CD4-positive, alpha-beta T cell treated with Interleukin-10 for 1 hour (primary cell): ENCODE data around the gene BEND3.
A peak's percentile ranks its signal among the peaks of the same experiment; 100 is the strongest.
"Not testable (repeated sequence)": the region's sequence is repeated elsewhere in the genome, so short reads cannot be mapped to it uniquely, and the experiment has no call there.

Source experiments
- DNase-seq: peaks from one replicate; pipeline ENCODE4 v3.0.0-alpha.2; 2020

BEND3 gene

GRCh38 chr6:107120404-107120803 is 5.1 kb upstream of the BEND3 start:
- no peak for DNase-seq

GRCh38 chr6:107118976-107119375 is 3.7 kb upstream of the BEND3 start:
- no peak for DNase-seq

GRCh38 chr6:107118540-107118939 is 3.2 kb upstream of the BEND3 start:
- DNase-seq, result not testable (repeated sequence)

- DNase-seq, result no peak
Measured at GRCh38 chr6:107116931-107117330, 1.6 kb upstream of the BEND3 start.

GRCh38 chr6:107116328-107116892 is 1.1 kb upstream of the BEND3 start:
- peak; percentile 30 for DNase-seq

GRCh38 chr6:107115695-107116327 is 496 bp upstream of the BEND3 start:
- peak; percentile 22 for DNase-seq

- DNase-seq, result peak; percentile 71
Measured at GRCh38 chr6:107114213-107114925, 946 bp downstream of the BEND3 start.

GRCh38 chr6:107110200-107110599 is 5.1 kb downstream of the BEND3 start:
- DNase-seq, result no peak

GRCh38 chr6:107108201-107108890 is 7.0 kb downstream of the BEND3 start:
- no peak for DNase-seq

- no peak for DNase-seq
Measured at GRCh38 chr6:107107791-107108190, 7.5 kb downstream of the BEND3 start.

GRCh38 chr6:107106165-107106564 is 9.2 kb downstream of the BEND3 start:
- DNase-seq, result no peak

GRCh38 chr6:107105511-107106116 is 9.7 kb downstream of the BEND3 start:
- no peak for DNase-seq

GRCh38 chr6:107103082-107103481 is 12.2 kb downstream of the BEND3 start:
- no peak for DNase-seq

- no peak for DNase-seq
Measured at GRCh38 chr6:107102414-107102805, 12.9 kb downstream of the BEND3 start.

GRCh38 chr6:107101686-107102413 is 13.5 kb downstream of the BEND3 start:
- no peak for DNase-seq

GRCh38 chr6:107101211-107101610 is 14.1 kb downstream of the BEND3 start:
- no peak for DNase-seq

GRCh38 chr6:107098436-107099307 is 16.6 kb downstream of the BEND3 start:
- DNase-seq, result no peak

GRCh38 chr6:107084459-107084858 is 30.9 kb downstream of the BEND3 start:
- not testable (repeated sequence) for DNase-seq

GRCh38 chr6:107083921-107084320 is 31.4 kb downstream of the BEND3 start:
- DNase-seq, result no peak

- DNase-seq, result no peak
Measured at GRCh38 chr6:107083047-107083768, 32.1 kb downstream of the BEND3 start.

- DNase-seq, result no peak
Measured at GRCh38 chr6:107082045-107082444, 33.3 kb downstream of the BEND3 start.
